Activated CD8-positive, alpha-beta memory T cell treated with anti-CD3 and anti-CD28 coated beads, Interleukin-2, amount 50 U/mL, for 4 hours (primary cell): ENCODE data around the gene NOS1.
"Not testable (repeated sequence)": the region's sequence is repeated elsewhere in the genome, so short reads cannot be mapped to it uniquely, and the experiment has no call there.

ENCODE experiments used
- DNase-seq: peaks from one replicate; pipeline ENCODE4 v3.0.0-alpha.2; 2020

Gene NOS1

DNA sequence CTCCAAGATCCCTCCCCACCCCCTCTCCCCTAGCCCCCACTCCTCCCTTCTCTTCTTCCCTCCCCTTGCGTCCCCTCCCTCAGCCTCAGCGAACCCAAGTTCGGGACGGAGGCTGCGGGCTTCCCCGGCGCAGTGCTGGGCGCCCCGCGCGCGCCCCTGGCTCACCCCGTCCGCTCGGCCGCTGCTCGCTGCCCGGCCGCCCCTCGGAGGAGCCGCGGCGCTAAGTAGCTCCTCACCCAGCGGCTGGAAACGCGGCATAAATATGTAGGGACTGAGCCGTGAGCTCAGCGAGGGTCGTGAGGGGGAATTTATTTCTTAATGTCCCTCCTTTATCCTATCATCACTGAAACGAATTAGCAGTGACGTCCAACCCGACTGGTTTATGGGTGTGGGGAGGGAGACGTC lies at the start of gene NOS1:
Gene NOS1 (minus strand): TSS at position 280 of the 405 bp plus-strand sequence. CDS start 30,557 bp downstream, outside the sequence.
- DNase-seq = no peak

DNA sequence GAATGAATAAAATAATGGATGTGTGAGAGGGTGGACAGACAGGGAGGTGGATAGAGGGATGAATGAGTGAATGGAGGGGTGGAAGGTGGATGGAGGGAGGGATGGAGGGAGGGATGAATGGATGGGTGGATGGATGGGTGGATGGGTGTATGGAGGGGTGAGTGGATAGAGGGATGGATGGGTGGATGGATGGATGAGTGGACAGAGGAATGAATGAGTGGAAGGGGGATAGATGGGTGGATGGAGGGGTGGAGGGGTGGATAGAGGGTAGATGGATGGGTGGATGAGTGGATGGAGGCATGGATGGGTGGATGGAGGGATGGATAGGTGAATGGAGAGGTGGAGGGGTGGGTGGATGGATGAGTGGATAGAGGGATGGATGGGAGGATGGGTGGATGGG lies 47.9 kb upstream of the NOS1 start:
- DNase-seq = no peak

DNA sequence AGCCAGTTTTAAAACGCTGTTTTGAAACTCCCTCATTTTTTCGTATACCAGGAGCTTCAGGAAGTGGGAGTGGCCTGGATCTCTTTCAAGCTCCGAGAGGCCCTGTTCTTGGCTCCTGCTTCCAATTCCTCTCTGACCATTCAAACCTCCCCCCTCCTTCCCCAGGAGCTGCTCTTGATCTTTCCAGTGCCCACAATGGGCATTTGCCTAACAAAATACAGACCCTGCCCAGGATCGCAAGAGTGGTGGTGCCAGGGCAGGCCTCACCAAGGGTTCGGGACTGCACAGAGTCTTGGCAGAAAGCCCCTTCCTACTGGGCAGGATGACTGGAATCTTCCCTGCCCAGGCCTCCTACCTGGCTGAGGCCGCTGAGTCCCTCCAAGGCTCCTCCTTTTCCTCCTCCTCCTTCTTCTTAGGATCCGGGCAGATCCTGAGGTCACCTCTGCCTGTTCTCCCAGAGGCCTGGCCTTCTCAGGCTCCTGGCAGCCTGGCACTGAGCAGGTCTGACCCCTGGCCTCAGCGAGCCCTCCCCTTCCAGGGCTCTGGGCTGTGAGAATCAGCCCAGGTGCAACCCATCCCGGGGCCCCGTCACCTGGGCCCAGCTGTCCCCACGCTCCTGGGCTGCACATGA lies 46.9 kb upstream of the NOS1 start:
- DNase-seq = no peak

DNA sequence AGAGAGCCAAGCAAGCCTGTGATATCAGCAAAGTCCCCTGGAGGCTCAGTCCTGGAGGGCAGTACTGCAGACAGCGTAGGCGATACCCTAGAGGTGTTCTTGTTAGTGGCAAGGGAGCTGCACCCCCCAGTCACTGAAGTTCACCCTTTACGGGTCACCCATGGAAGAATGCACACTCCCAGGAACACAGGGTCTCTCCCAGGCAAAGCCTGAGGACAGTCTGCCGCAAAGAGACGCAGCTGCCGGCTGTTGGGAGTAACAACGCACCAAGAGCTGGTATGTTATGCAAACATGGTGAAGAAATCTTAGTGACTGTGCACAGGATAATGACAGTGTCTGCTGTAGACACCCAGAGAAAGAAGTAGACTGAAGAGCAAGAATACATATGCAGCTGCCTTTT lies 43.5 kb upstream of the NOS1 start:
- no peak for DNase-seq

DNA sequence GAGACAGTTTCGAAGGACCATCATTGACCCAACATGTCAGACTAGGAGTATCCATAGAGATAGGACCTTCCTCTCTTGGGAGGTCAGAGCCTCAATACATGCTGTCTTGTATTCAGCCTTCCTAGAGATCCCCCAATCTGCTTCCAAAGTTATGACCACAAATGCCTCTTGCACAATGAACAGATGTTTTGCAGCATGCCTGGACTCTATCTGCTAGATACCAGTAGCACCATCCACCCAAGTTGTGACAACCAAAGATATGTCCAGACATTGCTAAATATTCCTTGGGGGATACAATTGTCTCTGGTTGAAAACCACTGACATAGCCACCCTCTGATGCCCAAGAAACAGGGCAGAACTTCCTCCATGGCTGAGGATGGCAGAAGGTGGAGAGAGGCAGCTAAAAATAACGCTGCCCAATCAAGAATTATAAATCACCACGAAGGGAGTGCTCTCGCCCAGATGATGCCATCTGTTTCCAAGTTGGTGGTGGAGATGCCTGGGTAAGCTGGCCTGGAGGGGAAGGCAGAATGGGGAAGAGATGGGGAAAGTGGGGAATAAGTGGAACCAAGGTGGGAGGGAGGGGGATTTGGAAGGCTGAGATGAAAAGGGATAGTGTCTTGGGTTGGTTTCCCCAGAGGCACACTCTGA lies 42.9 kb upstream of the NOS1 start:
- DNase-seq = no peak

DNA sequence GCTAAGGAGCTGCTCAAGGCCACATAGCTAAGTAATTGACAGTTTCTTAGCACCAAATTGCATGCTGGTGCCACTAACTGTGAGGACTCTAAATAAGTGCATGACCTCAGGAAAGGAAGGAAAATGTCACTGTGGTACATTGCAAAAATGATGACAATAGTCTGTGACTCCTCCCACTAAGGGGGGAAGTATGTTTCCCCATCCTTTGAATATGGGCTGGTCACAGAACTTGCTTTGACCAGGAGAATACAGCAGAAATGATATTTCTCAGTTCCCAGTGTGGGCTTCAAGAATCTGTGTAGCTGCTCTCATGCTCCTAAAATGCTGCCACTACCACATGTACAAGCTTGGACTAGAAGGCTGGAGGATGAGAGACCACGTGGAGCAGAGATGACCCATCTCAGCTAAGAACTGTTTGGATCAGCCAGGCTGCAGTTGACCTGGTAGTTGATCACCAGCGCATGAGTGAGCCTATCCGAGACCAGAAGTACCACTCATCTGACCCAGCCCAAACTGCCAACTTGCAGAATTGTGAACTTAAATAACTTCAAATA lies 42.2 kb upstream of the NOS1 start:
- no peak for DNase-seq

DNA sequence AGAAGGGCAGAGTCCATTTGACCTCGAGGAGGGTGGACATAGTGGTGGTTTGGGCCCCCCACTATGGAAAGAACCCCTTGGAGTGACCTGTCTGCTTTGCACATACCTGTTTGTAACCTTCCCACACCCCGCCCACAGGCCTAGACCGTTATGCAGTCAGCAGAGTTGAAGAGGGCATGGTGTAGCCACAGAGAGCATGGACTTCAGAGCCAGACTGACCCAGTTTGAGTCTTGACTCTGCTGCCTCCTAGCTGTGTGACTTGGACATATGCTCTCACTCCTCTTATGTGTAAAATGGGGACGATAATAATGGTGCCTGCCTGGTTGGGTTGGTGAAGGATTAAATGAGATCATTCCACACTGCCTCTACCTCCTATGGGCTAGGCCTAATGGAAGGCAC lies 40.9 kb upstream of the NOS1 start:
- no peak for DNase-seq

DNA sequence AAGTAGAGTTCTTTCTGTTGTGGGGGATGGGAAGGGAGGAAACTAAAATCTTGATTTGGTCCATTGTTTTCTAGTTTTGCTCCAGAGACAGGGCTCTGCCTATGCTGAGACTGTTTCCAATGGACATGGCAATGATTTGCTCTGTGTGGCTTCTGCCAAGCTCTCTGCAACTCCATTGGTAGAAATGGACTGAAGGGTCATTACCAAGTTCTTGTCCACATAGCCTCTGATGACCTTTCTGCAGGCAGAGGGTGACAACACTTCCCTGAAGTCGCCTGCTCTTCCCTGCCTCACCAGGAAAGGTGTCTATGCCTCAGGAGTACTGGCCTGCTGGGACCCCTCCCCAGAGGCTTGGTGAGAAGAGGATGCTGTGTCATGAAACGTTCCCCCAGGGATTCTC lies 39.5 kb upstream of the NOS1 start:
- DNase-seq = no peak

DNA sequence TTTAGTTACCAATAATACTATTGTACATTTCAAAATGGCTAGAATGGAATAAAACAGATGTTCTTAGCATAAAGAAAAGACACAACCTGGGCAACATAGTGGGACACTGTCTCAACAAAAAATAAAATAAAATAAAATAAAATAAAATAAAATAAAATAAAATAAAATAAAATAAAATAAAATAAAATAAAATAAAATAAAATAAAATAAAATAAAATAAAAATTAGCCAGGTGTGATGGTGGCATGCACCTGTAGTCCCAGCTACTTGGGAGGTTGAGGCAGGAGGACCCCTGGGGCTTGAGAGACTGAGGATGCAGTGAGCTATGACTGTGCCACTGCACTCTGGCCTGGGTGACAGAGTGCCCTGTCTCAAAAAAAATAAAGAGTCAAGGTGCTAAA lies 37.1 kb upstream of the NOS1 start:
- not testable (repeated sequence) for DNase-seq

DNA sequence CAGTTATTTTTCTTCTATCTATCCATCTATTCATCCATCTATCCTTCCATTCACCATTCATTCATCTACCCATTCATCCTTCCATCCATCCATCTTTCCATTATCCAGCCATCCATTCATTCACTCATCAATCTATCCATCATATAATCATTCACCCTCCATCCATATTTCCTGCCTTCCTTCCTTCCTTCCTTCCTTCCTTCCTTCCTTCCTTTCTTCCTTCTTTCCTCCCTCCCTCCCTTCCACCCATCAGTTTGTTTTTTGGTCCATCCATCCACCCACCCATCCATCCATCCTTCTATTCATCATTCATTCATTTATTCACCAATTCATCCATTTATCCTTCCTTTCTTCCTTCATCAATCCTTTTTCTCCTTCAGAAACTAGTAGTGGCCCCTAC lies 34.3 kb upstream of the NOS1 start:
- DNase-seq = no peak

DNA sequence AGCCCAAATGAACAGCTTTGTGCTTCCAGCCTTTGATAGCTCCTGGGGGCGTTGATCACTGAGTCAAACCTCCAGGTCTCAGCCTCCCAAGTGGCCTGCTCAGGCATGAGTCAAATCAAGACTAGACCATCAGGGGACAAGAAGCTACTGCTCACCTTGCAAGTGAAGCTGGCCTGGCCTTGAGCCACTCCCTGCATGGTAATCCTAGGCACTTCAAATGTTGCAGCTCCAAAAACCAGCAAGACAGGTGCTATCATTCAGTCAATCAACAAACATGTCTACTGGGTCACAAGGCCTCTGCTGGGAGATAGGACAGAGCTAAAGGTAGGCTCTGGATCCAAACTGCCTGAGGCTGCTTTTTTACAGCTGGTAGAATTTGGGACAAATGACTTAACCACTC lies 33.1 kb upstream of the NOS1 start:
- DNase-seq = no peak

DNA sequence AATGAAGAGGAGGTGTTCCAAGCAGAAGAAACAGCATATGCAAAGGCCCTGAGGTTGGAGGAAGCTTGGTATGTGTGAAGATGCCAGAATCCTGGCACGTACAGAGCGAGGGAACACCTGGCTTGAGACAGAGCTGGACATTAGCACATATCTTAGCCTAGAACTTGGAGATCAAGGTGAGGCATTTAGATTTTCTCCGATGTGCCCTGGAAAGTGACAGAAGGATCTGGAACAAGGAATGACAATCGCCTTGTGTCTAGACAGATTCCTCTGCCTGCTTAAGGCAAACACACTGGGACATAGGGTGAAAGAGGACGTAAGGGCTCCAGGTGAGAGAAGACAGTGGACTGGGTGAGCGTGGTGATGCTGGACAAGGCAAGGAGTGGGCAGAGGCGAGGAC lies 32.2 kb upstream of the NOS1 start:
- DNase-seq = no peak

DNA sequence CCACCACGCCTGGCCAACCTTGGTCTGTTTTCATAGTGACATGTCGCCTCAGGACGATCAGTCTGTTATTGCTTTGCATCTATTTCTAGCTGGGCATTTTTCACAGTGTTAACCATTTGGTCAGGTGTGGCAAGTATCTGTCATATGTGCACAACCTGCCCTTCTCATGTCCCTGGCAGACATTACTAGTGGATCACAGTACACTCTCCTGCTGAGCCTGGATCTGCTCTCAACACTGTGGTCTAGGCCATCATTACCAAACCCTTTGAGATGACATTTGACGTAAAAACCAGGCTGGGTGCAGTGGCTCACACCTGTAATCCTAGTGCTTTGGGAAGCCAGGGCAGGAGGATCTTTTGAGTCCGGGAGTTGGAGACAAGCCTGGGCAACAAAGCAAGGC lies 29.4 kb upstream of the NOS1 start:
- no peak for DNase-seq

DNA sequence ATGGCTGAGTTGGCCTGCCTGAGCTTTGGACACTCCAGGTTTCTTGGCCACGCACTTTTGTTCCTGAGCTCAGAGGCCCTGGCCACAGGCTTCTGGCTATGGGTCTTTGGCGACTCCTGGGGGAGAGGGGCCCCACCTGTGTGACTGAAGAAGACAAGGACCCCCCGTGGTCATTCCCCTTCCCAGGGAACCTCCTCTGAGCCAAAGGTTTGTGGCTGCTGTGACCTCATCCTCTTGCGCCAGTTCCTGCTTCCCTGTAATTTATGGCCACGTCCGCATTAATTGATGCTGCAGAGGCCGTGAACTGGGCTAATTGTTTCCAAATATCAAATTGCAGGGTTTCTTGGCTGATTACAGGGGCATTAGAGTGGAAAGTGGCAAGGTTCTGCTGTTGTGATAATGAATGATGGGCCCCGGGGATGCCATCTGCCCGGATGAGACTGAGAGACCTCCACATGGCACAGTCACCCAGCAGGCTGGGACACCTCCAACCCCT lies 27.6 kb upstream of the NOS1 start:
- no peak for DNase-seq

DNA sequence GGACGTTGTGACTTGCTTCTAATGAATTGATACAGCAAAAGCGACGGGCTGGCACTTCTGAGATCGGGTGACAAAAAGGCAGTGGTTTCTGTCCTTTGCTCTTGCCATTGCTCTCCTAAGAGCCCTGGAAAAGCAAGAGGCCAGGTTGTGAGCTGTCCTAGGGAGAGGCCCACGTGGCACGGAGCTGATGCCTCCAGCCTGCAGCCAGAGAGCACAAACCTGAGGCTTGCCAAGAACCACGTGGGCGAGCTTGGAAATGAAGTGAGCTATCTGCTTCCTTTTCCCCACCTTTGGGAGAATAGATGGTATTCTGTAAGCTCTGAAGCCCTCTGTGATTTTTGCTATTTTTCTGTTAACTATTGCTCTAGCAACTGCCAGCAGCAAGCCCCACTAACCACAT lies 26.4 kb upstream of the NOS1 start:
- no peak for DNase-seq

DNA sequence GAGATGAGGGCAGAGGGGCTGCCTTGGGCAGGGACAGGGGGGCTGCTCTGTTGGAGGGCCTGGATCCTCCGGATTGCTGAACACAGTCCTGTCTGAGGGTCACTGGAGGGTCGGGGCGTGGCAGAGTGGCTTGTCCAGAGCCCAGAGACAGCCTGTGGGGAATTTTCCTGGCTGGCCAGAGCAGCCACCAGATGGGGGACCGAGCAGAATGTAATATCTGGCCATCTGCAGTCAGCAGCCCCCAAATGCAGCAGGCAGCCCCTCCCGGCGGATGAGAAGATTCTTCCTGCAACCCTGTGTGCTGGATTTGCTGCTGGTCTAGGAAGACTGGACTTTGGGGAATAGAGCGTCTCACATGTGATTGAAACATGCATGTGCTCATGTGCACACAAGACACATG lies 23.3 kb upstream of the NOS1 start:
- DNase-seq = no peak

DNA sequence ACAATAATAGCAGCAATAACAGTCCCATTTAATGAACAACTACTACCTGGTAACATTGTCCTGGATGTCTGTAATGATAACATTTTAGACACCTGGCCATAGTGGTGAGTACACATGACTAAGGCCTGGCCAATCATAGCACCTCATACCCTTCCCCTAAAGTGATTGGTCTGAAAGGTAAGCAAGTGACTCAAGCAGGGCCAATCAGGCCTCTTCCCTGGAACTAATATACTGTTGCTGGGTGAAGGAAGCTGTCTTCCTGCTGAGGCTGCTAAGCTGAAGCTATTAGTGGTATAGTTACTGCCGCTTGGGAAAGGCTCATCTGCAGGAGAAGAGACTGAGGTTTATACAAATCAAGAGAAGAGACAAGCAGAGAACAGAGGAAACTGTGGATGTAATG lies 18.7 kb upstream of the NOS1 start:
- no peak for DNase-seq

DNA sequence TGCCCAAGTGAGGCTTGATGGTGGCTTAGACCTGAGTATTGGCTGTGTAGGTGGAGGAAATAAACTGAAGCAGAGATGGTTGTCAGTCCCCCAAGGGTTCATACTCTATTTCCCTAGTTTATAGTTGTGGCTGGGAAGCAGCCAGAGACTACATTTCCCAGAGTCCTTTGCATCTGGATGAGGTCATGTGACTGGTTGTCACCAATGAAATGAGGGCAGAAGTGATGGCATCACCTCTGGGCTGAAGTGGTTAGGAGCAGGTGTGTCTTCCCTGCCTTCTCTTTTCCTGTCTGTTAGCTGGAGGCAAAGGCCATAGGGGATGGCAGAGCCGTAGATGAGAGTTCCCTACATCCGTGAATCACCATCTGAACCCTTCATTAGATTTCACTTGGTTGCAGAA lies 16.3 kb upstream of the NOS1 start:
- no peak for DNase-seq

DNA sequence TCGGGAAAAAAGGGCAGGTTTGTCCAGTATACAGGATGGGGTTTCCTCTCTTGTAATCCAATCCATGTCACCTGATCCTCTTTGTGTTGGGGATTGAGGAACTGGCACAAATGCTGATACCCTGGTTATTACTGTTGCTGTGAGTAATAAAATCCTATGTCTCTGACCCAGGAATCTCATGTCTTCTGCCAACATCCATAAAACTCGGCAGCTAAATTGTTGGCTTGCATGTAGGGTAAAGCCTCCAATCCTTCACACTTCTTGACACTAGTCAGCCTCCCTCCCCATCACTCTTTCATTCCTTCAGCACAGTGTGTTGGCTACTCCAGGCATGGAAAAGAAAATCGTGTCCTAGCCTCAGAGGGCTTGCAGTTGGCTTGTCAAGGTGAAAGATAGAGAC lies 9.2 kb upstream of the NOS1 start:
- no peak for DNase-seq

DNA sequence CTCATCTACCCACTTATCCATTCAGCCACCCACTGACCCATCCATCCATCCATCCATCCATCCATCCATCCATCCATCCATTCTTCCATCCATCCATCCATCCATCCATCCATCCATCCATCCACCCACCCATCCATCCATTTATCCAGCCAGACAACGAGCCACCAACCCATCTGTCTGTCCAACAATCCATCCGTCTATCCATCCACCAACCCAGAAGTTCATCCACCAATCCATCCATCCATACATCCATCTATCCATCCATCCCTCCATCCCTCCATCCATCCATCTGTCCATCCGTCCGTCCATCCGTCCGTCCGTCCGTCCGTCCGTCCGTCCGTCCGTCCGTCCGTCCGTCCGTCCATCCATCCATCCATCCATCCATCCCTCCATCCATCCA lies 8.6 kb upstream of the NOS1 start:
- not testable (repeated sequence) for DNase-seq

DNA sequence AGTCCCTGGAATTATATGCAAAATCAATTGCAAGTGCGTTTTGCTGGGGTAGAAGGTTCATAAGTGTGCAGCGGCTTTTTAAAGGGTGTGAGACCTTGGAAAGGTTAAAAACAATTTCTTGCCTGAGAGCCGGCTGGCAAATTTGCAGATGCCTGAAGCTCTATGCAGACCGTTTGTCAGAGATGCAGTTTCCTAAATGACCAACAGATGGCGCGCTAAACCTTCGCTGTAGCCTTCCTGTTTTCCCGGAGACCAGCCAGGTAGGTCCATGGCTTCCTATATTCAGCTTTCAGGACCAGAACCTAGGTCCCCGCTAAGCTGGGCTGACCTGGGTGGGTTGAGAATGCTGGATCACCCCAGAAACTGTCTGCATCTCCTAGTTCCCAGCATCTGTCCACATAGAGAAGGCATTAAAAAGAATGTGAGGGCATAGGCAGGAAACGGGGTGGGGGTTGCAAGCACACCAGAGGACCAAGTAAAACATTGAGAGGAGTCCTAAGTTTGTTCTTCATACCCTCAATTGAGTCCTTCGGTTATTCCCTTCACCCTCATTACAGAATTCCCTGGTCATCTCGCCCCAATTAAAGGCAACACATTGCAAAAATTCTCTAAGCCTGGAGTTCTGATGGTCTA lies 5.7 kb upstream of the NOS1 start:
- DNase-seq = peak; percentile 19

DNA sequence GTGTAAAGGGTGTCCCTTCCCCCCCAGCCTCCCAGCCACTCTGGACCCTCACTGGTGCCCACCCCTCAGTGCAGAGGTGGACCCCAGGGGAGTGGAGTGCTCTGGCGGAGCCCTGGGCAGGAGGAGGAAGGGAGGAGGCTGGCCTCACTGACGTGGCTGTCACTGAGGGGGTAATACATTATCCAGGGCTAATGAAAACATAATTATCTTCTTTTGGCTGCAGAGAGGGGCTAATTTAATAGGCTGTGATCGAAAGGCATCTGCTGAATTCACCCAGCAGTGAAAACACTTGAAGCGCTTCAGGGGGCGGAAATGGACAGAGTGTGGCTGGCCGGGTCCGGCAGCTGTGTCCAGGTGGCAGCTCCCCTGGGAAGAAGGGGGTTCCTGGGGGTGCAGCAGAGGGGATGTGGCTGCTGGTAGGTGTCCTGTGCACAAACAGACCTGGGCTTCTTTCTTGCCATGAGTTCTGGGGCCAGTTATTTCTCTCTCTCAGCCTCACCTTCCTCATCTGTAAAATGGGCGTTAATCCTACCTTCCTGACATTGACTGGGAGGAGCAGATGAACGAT lies 3.7 kb upstream of the NOS1 start:
- no peak for DNase-seq

DNA sequence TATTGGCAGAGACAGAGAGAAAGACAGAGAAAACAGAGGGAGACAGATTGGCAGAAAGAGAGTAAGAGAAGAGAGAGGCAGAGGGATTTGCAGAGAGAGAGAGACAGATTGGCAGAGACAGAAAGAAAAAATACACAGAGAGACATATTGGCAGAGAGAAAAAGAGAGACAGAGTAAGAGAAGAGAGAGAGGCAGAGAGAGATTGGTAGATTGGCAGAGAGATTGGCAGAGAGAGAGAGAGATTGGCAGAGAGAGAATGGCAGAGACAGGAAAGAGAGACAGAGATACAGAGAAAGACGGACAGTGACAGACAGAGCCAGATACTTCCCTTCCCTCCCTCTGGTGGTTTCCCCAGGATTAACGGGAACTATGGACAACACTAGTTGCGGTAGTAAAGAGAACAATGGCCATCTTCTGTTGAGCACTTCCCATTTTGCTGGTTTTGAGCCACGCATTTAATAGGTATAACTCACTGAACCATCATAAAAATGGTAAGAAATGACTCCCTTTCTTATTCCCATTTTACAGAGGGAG lies 2.6 kb upstream of the NOS1 start:
- no peak for DNase-seq
